ENCODE data around the gene KLHL22. TPM values are rescaled to one million over a fixed set of nuclear protein-coding genes. Genes with fewer than 3 reads are reported as not detected.
"Not testable (repeated sequence)": the region's sequence is repeated elsewhere in the genome, so short reads cannot be mapped to it uniquely, and the experiment has no call there.

KLHL22 gene
- total RNA-seq, 1 experiment from 2014 or later: 14.5 TPM

DNA sequence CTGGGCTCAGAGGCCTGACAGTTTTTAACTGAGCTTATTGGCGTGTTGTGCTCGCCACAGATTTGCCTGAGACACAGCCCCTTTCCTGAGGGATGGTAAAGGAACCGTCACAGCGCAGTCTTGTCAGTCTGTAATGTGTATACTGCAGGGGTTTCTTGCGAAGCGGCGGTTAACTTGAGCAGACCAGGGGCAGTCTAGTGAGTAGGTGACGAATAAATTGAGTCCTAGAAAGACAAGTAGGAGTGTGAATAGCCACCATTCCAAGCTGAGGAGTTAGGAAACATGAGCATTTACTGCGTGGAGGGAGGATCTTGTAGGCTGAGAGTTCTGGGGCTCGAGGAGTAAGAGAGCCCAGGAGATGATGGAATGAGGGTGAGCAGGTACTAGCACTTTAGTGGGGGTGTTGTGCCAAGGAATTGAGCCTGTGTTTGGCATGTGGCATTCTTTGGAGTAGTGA is 13.2 kb upstream of the KLHL22 start:
- H3K36me3 ChIP-seq (ENCODE audit: control insufficient read depth, insufficient read depth, low read length): peaks cover 4% of the 10 kb centered on the region; the same call in 1 of the 2 replicates

GRCh38 chr22:20508067-20508755 is 12.6 kb upstream of the KLHL22 start:
- H3K27me3 ChIP-seq (ENCODE audit: control insufficient read depth, insufficient read depth, low read length); intact Hi-C loops (cut with micrococcal nuclease; ENCODE audit: unreplicated experiment); CTCF ChIA-PET; in situ Hi-C loops (cut with HindIII; ENCODE audit: low pct_unique_long_range_greater_than_20kb, low sequenced_read_pairs); DNase-seq (ENCODE audit: low read depth, low spot score); ATAC-seq; BruUV-seq (replicated peaks); H3K36me3 ChIP-seq (ENCODE audit: control insufficient read depth, insufficient read depth, low read length); POLR2A ChIA-PET; H3K9me3 ChIP-seq (ENCODE audit: control insufficient read depth, insufficient read depth, low read depth, low read length): not testable (repeated sequence)
- Histone ChIP-seq H3K4me1 (ENCODE audit: control insufficient read depth, insufficient read depth, low read length) (peaks cover 33% of the 10 kb centered on the region), H3K27ac (ENCODE audit: low read length) (peak overlapping the region; percentile 95), H3K4me3 (ENCODE audit: low read depth in 2 of 2, low read length in 2 of 2) (peak overlapping the region; percentile 95 to 97)

More for the DNA sequence above, 13.2 kb upstream of the KLHL22 start:
- BruUV-seq (replicated peaks): no TSS peak
- no peaks in the 10 kb centered on the region for H3K27me3 ChIP-seq (ENCODE audit: control insufficient read depth, insufficient read depth, low read length)
- TF ChIP-seq REST (IDR thresholded peaks at IDR 0.05; ENCODE audit: insufficient read depth in 1 of 2, low read depth in 2 of 2, low read length in 1 of 2) (no peak), POLR2AphosphoS5 (IDR thresholded peaks at IDR 0.05; ENCODE audit: low read depth, low read length) (no peak), SIN3A (IDR thresholded peaks at IDR 0.05; ENCODE audit: borderline replicate concordance, insufficient read depth, low read depth, low read length) (no peak), CTCF (IDR thresholded peaks at IDR 0.05) (no peak), TCF7L2 (IDR thresholded peaks at IDR 0.05; ENCODE audit: low read depth, low read length) (no peak)
- peaks cover 31% of the 10 kb centered on the region for H3K4me1 ChIP-seq (ENCODE audit: control insufficient read depth, insufficient read depth, low read length)
- no peaks in the 10 kb centered on the region for H3K9me3 ChIP-seq (ENCODE audit: control insufficient read depth, insufficient read depth, low read depth, low read length)
- H3K27ac ChIP-seq (ENCODE audit: low read length): peak overlapping the region; percentile 80
- DNase-seq (ENCODE audit: low read depth, low spot score) (no peak), ATAC-seq (no peak; the same call in 1 of the 2 replicates)
- in situ Hi-C loops (cut with HindIII; ENCODE audit: low pct_unique_long_range_greater_than_20kb, low sequenced_read_pairs): no loop called here
- POLR2A ChIA-PET: no interaction called here
- intact Hi-C loops (cut with micrococcal nuclease; ENCODE audit: unreplicated experiment): no loop called here
- CTCF ChIA-PET: interaction anchor here (0.7 kb wide), 1 partner anchor 14 kb away, joined by 10 read pairs; no protein-coding TSS in a partner anchor
- peak overlapping the region; percentile 95 to 97 for H3K4me3 ChIP-seq (ENCODE audit: low read depth in 2 of 2, low read length in 2 of 2)

All from Panc1 (cell line).